ENCODE results near the gene OR8G1.

The OR8G1 gene

GRCh38 chr11:124296016-124296415, 55.1 kb downstream of the OR8G1 start:
- no peak overlapping the region for H3K4me3 ChIP-seq (ENCODE audit: low read depth, low read length)
- in situ Hi-C loops (cut with HindIII; ENCODE audit: low sequenced_read_pairs) = no loop called here
- no peak for DNase-seq (ENCODE audit: low read depth)
- TF ChIP-seq CTCF (IDR thresholded peaks at IDR 0.05; ENCODE audit: low read depth, low read length, missing control alignments) = no peak

GRCh38 chr11:124297921-124298320, 57.0 kb downstream of the OR8G1 start:
- in situ Hi-C loops (cut with HindIII; ENCODE audit: low sequenced_read_pairs) = no loop called here

GRCh38 chr11:124301548-124301947, 60.7 kb downstream of the OR8G1 start:
- in situ Hi-C loops (cut with HindIII; ENCODE audit: low sequenced_read_pairs) = no loop called here
- no peak overlapping the region for H3K4me3 ChIP-seq (ENCODE audit: low read depth, low read length)
- TF ChIP-seq CTCF (IDR thresholded peaks at IDR 0.05; ENCODE audit: low read depth, low read length, missing control alignments) = no peak
- no peak for DNase-seq (ENCODE audit: low read depth)

More at GRCh38 chr11:124297921-124298320, 57.0 kb downstream of the OR8G1 start:
- no peak for DNase-seq (ENCODE audit: low read depth)
- TF ChIP-seq CTCF (IDR thresholded peaks at IDR 0.05; ENCODE audit: low read depth, low read length, missing control alignments) = no peak
- H3K4me3 ChIP-seq (ENCODE audit: low read depth, low read length) = no peak overlapping the region

- in situ Hi-C loops (cut with HindIII; ENCODE audit: low sequenced_read_pairs) = no loop called here
- DNase-seq (ENCODE audit: low read depth) = no peak
- no peak for TF ChIP-seq CTCF (IDR thresholded peaks at IDR 0.05; ENCODE audit: low read depth, low read length, missing control alignments)
- no peak overlapping the region for H3K4me3 ChIP-seq (ENCODE audit: low read depth, low read length)
These were observed 61.6 kb downstream of the OR8G1 start for GRCh38 chr11:124302347-124303125.

All from astrocyte of the cerebellum (primary cell).